Hematopoietic multipotent progenitor cell treated with erythropoietin and hydrocortisone succinate and interleukin-3 and kit ligand, for 15 days (in vitro differentiated cells): ENCODE results near the gene GPR39.

Experiments used
- DNase-seq: peaks from one replicate; pipeline ENCODE4 v3.0.0-alpha.2; 2015; ENCODE audit warnings: low spot score

GPR39 gene

DNA sequence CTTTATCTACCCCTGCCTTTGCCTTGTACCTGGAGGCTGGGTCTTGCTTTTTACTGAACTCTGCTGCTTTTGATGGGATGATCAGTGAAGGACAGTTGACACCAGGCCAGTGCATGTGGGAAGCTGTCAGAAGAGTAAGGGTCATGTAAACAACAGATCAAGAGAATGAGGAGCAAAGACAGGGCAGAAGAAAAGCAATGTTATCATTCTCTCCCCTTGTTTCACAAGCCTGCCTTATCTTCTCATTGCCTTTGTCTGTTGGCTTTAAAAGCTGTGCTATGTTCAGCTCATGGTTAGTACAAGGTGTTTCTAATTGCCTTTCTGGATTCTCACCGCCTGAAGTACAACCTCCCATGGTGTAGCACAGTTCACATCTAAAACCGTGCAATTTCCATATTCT is 225.8 kb downstream of the GPR39 start:
- DNase-seq: no peak

DNA sequence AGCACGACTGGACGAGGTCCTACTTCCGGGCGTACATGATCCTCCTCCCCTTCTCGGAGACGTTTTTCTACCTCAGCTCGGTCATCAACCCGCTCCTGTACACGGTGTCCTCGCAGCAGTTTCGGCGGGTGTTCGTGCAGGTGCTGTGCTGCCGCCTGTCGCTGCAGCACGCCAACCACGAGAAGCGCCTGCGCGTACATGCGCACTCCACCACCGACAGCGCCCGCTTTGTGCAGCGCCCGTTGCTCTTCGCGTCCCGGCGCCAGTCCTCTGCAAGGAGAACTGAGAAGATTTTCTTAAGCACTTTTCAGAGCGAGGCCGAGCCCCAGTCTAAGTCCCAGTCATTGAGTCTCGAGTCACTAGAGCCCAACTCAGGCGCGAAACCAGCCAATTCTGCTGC is 228.6 kb downstream of the GPR39 start:
- no peak for DNase-seq

DNA sequence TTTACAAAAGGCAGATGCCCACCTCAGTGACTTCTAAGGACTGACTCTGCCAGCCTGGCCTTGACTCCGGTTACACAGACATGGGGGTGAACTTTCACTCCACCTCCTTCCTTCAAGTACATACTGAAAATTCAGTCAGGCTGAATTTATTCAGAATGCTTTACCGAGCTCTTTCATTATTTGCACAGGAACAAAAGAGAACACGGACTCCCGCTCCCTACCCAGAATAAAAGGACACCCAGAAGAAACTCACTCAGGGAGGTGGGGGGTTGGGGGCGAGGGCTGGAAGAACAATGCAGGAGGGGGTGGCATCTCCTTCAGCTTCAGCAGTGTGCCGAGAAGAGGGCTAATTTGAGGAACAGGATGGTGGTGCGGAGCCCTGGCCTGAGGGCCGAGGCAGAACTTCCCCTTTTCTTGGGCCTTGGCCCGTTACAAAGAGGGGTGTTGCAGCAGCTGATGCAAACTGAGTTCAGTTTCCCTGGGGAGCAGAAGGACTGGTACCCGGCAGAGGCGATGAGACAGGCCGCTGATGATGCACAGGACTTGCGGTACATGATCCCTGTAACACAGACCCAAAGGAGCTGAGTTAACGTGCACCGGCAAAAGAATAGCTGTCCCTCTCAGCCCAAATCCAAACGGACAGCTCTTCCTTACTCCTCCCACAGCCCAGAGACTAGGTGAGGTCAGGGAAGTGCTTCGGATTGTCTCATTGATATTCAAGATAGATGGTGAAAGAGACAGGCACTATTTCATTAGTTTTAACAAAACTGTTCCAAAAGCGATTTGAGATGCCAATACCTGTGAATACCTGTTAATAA is 229.3 kb downstream of the GPR39 start:
- DNase-seq: no peak

DNA sequence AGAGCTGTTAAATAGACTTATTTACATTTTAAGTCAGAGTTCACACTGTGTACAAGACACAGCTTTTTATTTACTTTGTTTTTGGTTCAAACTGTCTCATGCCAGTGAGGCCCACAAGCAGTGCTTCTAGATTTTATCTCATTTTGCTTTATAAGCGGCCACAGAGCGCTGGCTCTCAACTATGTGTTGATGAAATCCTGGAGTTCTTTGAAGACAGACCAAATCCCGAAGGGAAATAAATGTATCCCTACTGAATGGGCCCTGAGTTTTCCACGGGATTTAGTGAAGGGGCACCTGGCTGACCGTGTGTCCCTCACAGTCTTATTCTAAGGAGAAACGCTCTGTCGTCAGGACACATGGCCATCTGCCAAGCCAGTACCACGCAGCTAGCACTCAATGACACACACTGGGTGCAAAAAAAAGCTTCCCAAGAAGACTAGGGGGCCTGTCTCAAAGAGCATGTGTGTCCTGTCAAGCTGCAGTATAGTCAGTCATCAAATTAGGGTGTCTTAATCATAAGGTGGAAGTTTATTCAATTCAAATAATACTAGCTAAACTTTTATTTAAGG is 230.0 kb downstream of the GPR39 start:
- no peak for DNase-seq

DNA sequence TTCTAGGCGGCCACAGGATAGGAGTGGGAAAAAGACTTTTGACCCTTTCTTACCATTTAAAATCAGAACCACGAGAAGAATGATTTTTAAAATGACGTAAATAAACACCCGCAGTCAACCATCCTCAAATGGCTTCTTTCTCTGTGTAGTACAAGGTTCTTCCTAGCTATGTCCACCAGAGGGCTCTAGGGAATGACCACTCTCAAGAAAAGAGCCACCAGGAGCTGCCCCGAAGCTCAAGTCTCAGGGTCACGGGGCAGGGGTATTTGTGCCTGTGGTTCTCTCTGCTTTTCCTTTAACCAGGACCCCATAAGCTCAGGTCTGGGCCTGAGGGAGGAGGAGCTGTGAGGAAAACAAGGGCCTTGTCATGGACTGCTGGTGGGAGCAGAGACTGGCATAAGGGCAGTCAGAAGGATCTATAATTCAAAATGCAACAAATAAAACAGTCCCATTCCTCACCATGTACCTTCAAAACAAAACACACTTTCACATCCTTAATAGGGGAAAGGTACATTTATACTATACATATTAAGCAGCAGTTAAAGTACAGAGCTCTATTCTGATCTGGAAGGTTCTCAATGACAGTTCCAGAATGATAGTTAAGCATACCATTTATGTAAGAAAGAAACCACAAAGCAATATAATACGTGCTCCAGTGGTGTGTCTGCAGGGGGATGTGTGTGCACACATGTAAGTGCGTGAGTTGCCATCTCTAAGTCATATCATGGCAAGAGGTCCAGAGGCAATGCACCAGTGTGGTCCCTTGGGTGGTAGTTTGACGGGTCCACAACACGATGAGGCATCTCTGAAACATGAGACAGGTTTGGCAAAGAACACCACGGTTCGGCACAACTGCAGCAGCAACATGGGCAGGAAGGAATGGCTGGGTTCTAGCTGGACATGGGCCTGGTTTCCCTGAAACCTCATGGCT is 234.8 kb downstream of the GPR39 start:
- no peak for DNase-seq

DNA sequence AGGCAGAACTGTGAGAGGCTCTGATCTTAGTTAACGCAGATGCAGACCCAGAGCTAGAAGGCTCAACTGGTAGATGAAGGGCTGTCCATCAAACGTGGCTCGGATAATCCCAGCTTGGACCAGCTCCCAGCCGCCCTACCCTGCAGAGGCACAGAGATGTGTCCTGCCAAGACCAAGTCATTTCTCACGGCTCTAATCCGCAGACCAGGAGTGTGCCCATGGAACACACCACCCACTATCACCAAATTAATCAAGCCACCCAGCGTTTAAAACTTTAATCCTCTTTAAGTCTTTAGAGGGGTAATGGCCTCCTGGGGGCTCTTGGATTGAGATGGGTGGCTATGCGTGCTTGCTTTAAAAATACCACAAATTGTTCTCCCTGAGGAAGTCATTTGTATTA is 235.9 kb downstream of the GPR39 start:
- DNase-seq: no peak

DNA sequence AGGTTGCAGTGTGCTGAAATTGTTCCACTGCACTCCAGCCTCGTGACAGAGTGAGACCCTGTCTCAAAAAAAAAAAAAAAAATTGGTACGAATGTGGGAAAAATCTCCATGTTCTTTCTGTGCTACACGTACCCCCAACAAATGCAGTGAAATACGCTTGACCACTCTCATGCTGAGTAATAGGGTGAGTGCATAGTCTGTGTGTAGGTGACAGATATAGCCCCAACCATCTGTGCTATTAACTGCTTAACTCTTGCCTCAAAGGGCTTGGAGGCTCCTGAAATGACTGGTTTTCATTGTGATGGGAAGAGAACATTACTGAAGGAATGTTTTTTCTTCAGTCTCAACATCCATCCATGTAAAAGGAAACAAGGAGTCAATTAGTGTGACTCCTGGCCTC is 237.7 kb downstream of the GPR39 start:
- DNase-seq: no peak

DNA sequence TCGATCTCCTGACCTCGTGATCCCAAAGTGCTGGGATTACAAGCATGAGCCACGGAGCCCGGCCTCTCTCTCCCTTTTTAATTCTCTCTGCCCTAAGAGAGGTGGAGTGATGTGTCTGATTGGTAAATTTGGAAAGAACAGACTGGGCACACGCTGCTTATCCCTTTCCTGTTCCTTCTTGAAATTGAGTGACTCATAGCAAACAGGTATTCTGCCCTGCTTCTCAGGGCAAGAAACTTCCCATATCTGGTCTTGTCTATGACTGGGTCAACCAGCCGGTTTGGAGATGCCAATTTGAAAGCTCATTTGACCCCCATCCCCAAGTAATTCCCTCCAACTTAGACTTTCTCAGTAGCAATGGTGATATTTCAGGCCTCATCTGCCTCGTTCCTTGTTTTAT is 238.4 kb downstream of the GPR39 start:
- DNase-seq: no peak

DNA sequence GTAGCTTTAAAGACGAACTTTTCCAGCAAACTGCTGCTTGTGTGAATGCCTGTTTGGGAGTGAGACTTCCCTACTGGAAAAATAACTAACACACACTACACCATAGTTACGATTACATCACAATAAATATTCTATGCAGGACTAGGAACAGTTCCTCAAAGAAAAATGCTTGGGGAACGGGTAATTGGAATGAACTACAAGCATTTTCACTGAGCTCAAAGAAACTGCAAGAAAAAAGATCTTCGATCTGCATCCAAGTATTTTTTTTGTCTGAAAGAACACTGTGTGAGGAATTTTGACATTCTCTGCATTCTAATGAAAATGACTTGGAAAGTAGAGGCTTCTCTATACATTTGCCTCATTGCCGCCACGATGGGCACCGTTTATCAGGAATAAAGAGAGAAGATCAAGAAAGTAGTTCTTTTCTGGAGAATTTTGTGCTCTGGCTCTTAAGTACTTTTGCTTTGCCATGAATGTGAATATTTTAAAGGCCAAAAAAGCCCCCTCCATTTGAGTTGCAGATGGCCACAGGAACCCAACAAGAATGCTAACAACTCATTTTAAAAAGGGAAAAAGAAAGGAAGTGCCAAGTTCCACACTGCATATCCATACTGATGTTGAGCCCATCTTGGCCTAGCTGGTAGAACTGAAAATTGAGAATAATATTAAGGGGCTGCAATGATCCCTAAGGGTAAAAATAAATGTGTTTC is 239.8 kb downstream of the GPR39 start:
- no peak for DNase-seq

DNA sequence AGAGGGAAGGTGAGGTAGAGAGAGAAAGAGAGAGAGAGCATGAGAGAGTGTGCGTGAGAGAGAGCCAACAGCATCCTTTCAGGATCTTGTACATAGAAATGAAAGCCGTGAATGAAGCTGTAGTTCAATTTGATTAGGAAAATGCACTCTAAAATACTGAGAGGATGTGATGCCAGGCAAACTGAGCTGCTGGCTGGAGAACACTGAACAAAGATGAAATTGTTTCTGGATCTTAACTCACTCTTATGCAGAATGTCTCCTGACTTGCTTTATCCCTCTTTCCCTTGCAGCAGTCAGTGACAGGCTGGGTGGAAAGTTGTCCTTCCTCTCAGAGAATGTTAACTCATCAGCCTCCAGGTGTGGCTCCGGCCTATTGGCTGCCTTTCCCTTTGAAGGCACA is 242.7 kb downstream of the GPR39 start:
- no peak for DNase-seq

DNA sequence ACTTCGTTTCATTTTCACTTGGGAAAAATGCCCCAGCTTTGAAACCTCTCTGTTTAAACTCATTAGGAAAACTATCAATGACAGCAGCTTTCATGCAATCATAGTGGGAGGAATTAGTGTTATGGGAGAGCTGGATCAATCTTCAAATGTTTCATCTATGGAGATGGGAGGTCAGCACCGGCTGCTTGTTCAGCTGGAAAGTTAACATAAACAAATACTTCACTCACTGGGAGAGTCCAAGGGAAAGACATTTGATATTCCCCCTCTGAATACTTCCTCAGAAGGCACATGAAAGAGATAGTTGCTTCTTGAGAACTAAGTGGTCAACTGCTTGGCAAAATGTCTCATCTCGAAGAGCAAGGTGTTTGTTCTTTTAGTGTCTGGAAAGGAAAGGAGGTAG is 246.1 kb downstream of the GPR39 start:
- DNase-seq: no peak

DNA sequence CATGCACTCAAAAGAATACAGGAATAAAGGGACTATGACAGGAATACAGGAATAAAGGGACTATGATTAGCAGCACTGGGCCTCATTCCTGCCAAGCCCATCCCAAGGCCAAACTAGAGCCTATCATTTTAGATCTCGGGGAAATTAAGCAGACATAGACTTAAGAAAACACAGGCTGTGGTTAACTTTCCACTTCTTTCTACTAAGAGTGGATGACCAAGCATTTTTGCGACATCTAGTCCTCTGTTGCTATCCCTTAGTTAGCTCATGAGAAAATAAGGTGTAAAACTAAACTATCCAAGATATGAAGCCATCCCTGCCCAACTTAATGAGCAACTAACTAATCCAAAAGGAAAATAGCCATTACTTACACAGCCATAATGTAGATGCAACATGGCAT is 247.5 kb downstream of the GPR39 start:
- DNase-seq: no peak

DNA sequence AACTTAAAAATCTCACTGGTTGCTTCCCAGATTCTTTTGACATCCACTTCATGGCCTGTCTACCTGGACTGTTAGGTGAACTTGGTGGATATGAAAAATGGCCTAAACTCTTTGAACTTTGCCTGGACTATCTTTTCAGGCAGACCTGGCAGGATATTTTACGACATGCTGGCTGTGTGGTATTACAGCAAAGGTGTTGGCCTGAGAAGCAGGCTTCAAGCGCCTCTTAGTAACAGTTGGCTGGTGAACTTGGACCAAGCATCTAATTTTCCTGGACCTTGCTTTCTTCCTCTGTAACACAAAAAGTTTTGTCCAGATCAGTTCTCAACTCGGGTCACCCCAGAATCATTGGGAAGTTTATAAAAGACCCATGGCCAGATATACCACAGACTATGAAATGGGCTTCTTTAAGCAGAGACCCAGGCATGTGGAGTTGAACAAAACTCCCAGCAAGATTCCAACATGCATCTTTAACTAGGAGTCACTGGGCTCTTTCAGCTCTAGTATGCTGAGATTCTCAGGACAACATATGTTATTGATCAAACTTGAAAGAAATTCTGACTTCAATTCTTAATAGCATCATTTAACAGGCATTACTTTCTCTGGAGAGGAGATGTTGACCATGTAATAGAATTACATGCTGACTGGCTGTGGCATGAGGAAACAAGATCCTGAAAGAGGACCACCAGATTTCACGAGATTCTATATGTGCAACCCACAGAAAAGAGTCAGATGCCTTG is 249.0 kb downstream of the GPR39 start:
- no peak for DNase-seq

DNA sequence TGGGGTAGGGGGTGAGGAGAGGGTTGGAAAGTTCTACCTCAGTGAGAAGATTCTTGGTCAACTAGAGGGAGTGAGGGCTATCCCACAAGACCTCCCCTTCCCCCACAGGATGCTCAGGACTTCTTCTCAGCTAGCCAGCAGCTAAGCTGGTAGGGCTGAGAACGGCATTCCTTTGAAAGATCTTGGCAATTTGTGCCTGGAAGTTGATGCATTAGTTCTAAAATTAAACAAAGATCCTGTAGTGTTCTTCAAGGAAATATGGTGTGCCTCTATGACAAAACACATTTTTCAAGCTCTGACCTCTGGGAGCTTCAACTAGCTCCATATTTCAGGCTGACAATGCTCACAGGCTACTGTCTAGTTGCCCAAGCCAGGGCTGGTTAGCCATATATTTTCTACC is 251.1 kb downstream of the GPR39 start:
- DNase-seq: no peak

DNA sequence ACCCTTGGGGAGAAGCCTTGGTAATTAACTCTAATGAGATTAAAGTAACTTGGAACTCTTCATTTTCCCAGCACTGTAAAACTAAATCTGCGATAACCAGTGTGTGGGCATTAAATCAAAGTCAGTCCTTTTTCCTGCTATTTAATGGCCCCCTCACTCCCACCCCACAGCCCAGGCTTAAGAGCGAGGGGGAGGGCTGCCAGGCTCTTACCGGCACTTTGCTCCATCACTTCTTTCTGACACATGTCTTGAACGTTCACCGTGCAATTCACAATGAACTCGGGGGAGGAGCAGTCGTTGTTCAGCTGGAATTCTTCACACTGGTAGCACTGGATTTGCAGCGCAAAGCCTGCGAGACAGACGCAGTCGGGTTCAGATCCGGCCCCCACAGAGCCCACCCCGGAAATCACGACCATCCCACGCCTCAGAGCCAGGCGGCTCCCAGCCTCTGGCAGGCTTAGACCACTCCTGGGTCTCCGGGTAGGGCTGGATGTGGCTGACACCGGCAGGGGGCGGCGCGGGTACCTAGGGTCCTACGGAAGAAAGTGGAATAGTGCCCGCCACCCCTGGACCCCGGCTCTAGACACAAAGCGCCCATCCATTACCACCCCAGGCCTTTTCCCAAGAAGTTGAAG is 251.7 kb downstream of the GPR39 start:
- no peak for DNase-seq

DNA sequence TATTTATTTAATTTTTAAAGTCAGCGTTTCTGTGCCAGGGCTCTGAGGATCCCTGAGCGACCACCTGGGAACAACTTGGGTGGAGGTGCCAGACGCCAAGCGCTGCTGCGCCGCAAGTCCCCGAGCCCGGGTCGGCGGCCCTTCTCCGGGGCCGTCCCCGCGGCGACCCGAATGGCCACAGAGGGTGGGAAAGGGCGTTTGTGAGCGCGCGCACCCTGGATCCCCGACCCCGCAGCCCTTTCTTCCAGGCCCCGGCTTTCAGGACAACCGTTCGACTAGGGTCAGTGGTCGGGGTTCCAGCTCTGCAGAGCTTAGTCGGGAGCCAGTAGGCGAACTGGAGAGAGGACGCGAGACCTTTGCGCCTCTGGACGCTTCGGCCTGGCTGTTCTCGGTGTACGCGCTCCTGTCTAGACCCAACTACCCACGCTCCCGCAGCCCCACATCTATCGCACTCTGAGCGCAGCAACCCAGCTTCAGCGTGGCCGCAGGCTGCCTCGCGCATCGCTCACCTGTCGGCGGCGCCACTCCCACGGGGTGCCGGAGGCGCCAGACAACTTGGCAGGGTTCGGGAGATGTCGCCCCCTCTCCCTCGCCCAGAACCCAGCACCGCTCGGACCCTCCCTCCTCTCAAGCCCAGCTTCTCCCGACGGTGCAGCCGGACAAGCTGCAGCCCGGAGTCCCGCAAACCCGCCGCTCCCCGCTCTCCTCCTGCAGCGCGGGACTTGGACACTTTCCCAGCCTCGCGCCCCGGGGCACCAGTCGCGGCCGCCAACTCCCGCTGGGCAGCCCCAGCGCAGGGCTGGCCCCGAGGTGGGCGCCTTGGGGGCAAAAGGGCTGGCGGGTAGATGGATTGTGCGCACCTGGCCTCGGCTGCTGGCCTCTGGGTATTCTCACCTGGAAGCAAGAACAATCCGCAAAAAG is 252.6 kb downstream of the GPR39 start:
- DNase-seq: no peak

DNA sequence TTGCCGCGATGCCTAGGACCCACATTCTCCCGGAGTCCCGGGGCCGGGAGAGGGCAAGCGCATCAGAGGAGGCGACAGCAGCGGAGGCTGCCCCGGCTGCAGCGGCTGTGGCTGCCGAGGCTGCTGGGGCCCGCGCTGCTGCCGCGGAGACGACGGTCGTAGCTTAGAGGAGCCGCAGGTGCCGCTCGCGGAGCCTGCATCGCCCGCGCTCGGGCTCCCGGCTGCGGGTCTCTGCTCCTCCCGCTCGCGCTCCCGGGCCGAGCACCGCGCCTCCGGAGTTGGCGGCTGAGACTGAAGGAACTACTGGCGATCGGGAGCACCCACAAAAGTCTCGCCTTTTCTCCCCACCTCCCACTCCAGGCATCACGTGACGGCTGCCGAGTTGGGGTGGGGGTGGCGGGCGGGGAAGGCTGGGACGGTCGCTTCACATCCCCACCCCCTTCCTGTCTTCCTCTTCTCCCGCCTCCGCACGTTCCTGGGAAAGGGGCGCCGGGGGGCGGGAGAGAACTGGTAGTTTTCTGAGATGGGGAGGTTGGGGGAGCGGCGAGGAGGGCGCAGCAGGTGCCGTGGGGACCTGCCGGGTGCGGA is 253.4 kb downstream of the GPR39 start, which contains the start of gene LYPD1:
TSS of gene LYPD1 (minus strand) at position 298 of the 588 bp plus-strand sequence. CDS start at position 25, 273 bp downstream.
- no peak for DNase-seq

DNA sequence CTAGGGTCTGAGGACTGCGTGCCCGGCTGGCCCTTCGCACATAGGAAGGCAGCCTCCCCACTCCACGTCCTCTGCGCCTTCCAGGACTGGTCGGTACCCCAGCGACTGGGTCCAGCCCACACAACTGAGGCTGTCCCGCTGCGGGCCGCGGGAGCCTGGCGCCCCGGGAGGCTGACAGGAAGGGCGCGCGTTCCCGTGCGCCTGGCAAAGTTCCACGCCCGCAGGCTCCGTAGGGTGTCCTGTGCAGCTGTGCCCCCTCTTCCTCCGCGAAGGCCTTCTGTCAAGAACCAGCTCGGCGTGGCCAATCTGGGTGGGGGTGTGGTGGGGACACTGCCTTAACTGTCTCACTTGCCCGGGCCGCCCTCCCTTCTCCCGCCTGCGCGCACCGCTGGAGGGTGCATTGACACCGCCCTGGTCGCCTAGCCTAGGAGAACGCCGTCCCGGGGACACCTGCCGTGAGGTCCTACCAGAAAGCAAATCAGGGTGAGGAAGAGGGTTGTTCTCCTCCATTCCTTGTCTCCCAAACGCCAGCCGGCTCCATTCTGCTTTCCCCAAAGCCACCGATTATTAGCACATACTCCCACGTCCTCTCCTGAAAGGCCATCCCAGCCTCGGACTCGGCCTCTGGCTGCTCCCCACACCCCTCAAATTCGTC is 254.0 kb downstream of the GPR39 start:
- no peak for DNase-seq
